H1 (cell line): ENCODE data around the gene PLA2G4A. TPM values are rescaled to one million over a fixed set of nuclear protein-coding genes. Genes with fewer than 3 reads are reported as not detected.

ENCODE experiments used
- CTCF ChIA-PET: fragments of 300-600 bp; sonication (Branson Sonifier 250); formaldehyde crosslinking; loops from one replicate; lab custom pipeline; 2021; ENCODE audit not compliant: partially characterized antibody; lab: Charles Lee
- POLR2A ChIA-PET: fragments of 300-600 bp; sonication (Branson Sonifier 250); formaldehyde crosslinking; loops from one replicate; lab custom pipeline; 2021; ENCODE audit warnings: inconsistent platforms; ENCODE audit not compliant: partially characterized antibody; lab: Charles Lee
- DNase-seq, 2 experiments: peaks; one replicate each; pipeline versions ENCODE4 v3.0.0 to v3.0.0-alpha.2; 2010 to 2022; ENCODE audit warnings: low spot score in 2 of 2, low read depth in 1 of 2, mixed read lengths in 1 of 2
- FAIRE-seq: peaks from 2 replicates; lab custom pipeline; 2011; peaks lifted over from hg19 to GRCh38; lab: Jason Lieb, UNC
- H2AFZ ChIP-seq: 2 replicates; pipeline ENCODE4 v1.8.1; 2012; ENCODE audit warnings: low read length, inconsistent platforms
- H2AK5ac ChIP-seq: 2 replicates; pipeline ENCODE4 v1.6.1; 2013; ENCODE audit warnings: low read depth, low read length
- H2BK120ac ChIP-seq: replicated peaks from 2 replicates; pipeline ENCODE3; 2013; ENCODE audit warnings: low read depth, low read length, inconsistent platforms
- H2BK12ac ChIP-seq: 2 replicates; pipeline ENCODE4 v1.6.1; 2013; ENCODE audit warnings: low read depth, low read length
- H2BK15ac ChIP-seq: 2 replicates; pipeline ENCODE4 v1.6.1; 2013; ENCODE audit warnings: low read length
- H2BK20ac ChIP-seq: 2 replicates; pipeline ENCODE4 v1.6.1; 2013; ENCODE audit warnings: low read length
- H2BK5ac ChIP-seq: 2 replicates; pipeline ENCODE4 v1.6.1; 2013; ENCODE audit warnings: low read depth, low read length
- H3K14ac ChIP-seq: 2 replicates; pipeline ENCODE4 v1.6.1; 2013; ENCODE audit warnings: inconsistent platforms; ENCODE audit not compliant: insufficient read length
- H3K18ac ChIP-seq: 2 replicates; pipeline ENCODE4 v1.6.1; 2013; ENCODE audit warnings: low read length; ENCODE audit errors: extremely low read depth
- H3K23ac ChIP-seq: 2 replicates; pipeline ENCODE4 v1.6.1; 2013; ENCODE audit warnings: inconsistent platforms; ENCODE audit not compliant: insufficient read length
- H3K23me2 ChIP-seq: 2 replicates; pipeline ENCODE4 v1.6.1; 2013; ENCODE audit warnings: low read depth, low read length
- H3K27ac ChIP-seq: 2 replicates; pipeline ENCODE4 v1.6.1; 2011; ENCODE audit warnings: low read depth, low read length, inconsistent platforms
- H3K27me3 ChIP-seq, 4 experiments: replicated peaks in 1 of 4; 1 replicate in 1 of 4; 2 replicates in 3 of 4; pipeline versions ENCODE4 v1.6.1 to v1.8.1; 2011 to 2013; ENCODE audit warnings: low read length in 3 of 4, mild to moderate bottlenecking in 3 of 4, inconsistent platforms in 2 of 4, mixed read lengths in 2 of 4, moderate library complexity in 1 of 4; ENCODE audit not compliant: control insufficient read depth in 3 of 4, insufficient read depth in 3 of 4; ENCODE audit errors: extremely low read depth in 1 of 4
- H3K36me3 ChIP-seq, 4 experiments: 2 replicates each; pipeline versions ENCODE4 v1.6.1 to v1.8.1; 2011 to 2013; ENCODE audit warnings: mild to moderate bottlenecking in 4 of 4, low read length in 3 of 4, moderate library complexity in 2 of 4, control low read depth in 1 of 4, inconsistent platforms in 1 of 4; ENCODE audit not compliant: insufficient read depth in 4 of 4, control insufficient read depth in 2 of 4
- H3K4ac ChIP-seq: replicated peaks from 2 replicates; pipeline ENCODE3; 2013; ENCODE audit warnings: low read length, low read depth, mixed read lengths, inconsistent platforms; ENCODE audit not compliant: insufficient read length
- H3K4me1 ChIP-seq, 4 experiments: replicated peaks in 1 of 4; 1 replicate in 1 of 4; 2 replicates in 3 of 4; pipeline versions ENCODE4 v1.6.1 to v1.8.1; 2011 to 2013; ENCODE audit warnings: low read length in 3 of 4, inconsistent platforms in 2 of 4, mixed read lengths in 1 of 4; ENCODE audit not compliant: insufficient read depth in 4 of 4, control insufficient read depth in 3 of 4
- H3K4me2 ChIP-seq, 2 experiments: 2 replicates each; pipeline versions ENCODE4 v1.6.1 to v1.8.1; 2011 to 2013; ENCODE audit warnings: low read depth in 2 of 2, low read length in 2 of 2, control low read depth in 1 of 2, inconsistent platforms in 1 of 2, mild to moderate bottlenecking in 1 of 2; ENCODE audit not compliant: insufficient read depth in 1 of 2
- H3K4me3 ChIP-seq, 4 experiments: fragments of 200-600, 300-600 bp in 1 of 4; sonication (generic), shearing (Covaris generic), sonication (Bioruptor Twin) in 1 of 4; 2 replicates each; pipeline versions ENCODE4 v1.5.1 to v1.8.1; 2011 to 2016; ENCODE audit warnings: low read length in 4 of 4, low read depth in 3 of 4, control low read depth in 2 of 4, inconsistent platforms in 2 of 4, mild to moderate bottlenecking in 2 of 4, mixed read lengths in 1 of 4, moderate library complexity in 1 of 4; ENCODE audit not compliant: insufficient read depth in 2 of 4; ENCODE audit errors: extremely low read depth in 1 of 4
- H3K56ac ChIP-seq: replicated peaks from 2 replicates; pipeline ENCODE3; 2013; ENCODE audit warnings: low read depth, mild to moderate bottlenecking, mixed read lengths, low read length, inconsistent platforms; ENCODE audit not compliant: insufficient read length
- H3K79me1 ChIP-seq: 2 replicates; pipeline ENCODE4 v1.6.1; 2013; ENCODE audit warnings: low read depth, low read length, control low read depth
- H3K79me2 ChIP-seq, 2 experiments: 2 replicates each; pipeline versions ENCODE4 v1.6.1 to v1.8.1; 2012 to 2013; ENCODE audit warnings: low read length in 2 of 2, mild to moderate bottlenecking in 2 of 2, inconsistent platforms in 1 of 2; ENCODE audit not compliant: insufficient read depth in 2 of 2, control insufficient read depth in 1 of 2
- H3K9ac ChIP-seq, 4 experiments: replicated peaks in 1 of 4; 1 replicate in 1 of 4; 2 replicates in 3 of 4; pipeline versions ENCODE4 v1.6.1 to v1.8.1; 2011 to 2013; ENCODE audit warnings: low read depth in 3 of 4, low read length in 3 of 4, control low read depth in 2 of 4, mild to moderate bottlenecking in 2 of 4, moderate library complexity in 2 of 4, inconsistent platforms in 1 of 4; ENCODE audit errors: extremely low read depth in 1 of 4
- H3K9me3 ChIP-seq, 2 experiments: 2 replicates each; pipeline versions ENCODE4 v1.6.1 to v1.8.1; 2012 to 2013; ENCODE audit warnings: mild to moderate bottlenecking in 2 of 2, moderate library complexity in 2 of 2, control low read depth in 1 of 2, inconsistent platforms in 1 of 2, low read depth in 1 of 2, low read length in 1 of 2, mixed read lengths in 1 of 2; ENCODE audit not compliant: insufficient read depth in 2 of 2
- H4K20me1 ChIP-seq, 2 experiments: replicated peaks in 1 of 2; 2 replicates each; pipeline versions ENCODE3 to v1.8.1; 2011 to 2013; ENCODE audit warnings: inconsistent platforms in 2 of 2, low read length in 2 of 2, mild to moderate bottlenecking in 1 of 2; ENCODE audit not compliant: insufficient read depth in 2 of 2, control insufficient read depth in 1 of 2
- H4K5ac ChIP-seq: 2 replicates; pipeline ENCODE4 v1.6.1; 2013; ENCODE audit warnings: low read length, low read depth, mixed read lengths, inconsistent platforms; ENCODE audit not compliant: insufficient read length
- H4K8ac ChIP-seq: 2 replicates; pipeline ENCODE4 v1.8.0; 2013; ENCODE audit warnings: mild to moderate bottlenecking, moderate library complexity, low read length, inconsistent platforms; ENCODE audit not compliant: insufficient read depth; ENCODE audit errors: extremely low read depth
- H4K91ac ChIP-seq: replicated peaks from 2 replicates; pipeline ENCODE3; 2013; ENCODE audit warnings: low read length, mixed read lengths, inconsistent platforms; ENCODE audit not compliant: insufficient read length
- JUND ChIP-seq: IDR thresholded peaks from 2 replicates; pipeline ENCODE4 v1.6.1; 2011; ENCODE audit warnings: mild to moderate bottlenecking, improper control_type of control experiment, low read length
- RAD21 ChIP-seq, 2 experiments: IDR thresholded peaks in 1 of 2; conservative IDR thresholded peaks in 1 of 2; 2 replicates each; pipeline ENCODE4 v1.6.1; 2011; ENCODE audit warnings: low read depth in 2 of 2, low read length in 2 of 2, improper control_type of control experiment in 1 of 2, inconsistent platforms in 1 of 2, mild to moderate bottlenecking in 1 of 2, moderate library complexity in 1 of 2
- WGBS, 2 experiments: shearing (Covaris generic) in 1 of 2; methylation state at CpG; one replicate each; pipeline versions ENCODE4 v1.1.6 to v1.1.7; 2013 to 2015; ENCODE audit warnings: low lambda C conversion rate in 2 of 2, mixed read lengths in 2 of 2, inconsistent platforms in 1 of 2, low coverage in 1 of 2, missing lambda C conversion rate in 1 of 2; ENCODE audit not compliant: insufficient replicate concordance in 2 of 2, insufficient coverage in 1 of 2, insufficient read length in 1 of 2; ENCODE audit errors: extremely low coverage in 1 of 2, missing lambda C conversion rate in 1 of 2; 5-methylcytosine and 5-hydroxymethylcytosine counted together
- polyA plus RNA-seq, 7 experiments: library from polyadenylated mRNA; depleted of rRNA in 3 of 7; stranded (reverse) in 5 of 7; unstranded in 2 of 7; fragments of >200 nt in 5 of 7; fragments of 200-250 nt in 2 of 7; gene quantifications; 1 replicate in 5 of 7; 2 replicates in 1 of 7; 4 replicates in 1 of 7; pipeline versions ENCODE4 v1.2.1 to v1.2.3, GENCODE V29; 2011 to 2013; ENCODE audit warnings: missing spikeins in 2 of 7, mixed read lengths in 2 of 7
- total RNA-seq: library from RNA; stranded (reverse); fragmentation: NEBNext Ultra II Directional; extraction: Animal tissue kit (Norgen Biotek cat#: 25700); gene quantifications from 2 replicates; pipeline ENCODE4 v1.2.1, GENCODE V29; 2021

PLA2G4A gene
- total and polyA plus RNA-seq, 2 of the 8 experiments (the other 6 are each of a cell fraction or from before 2014, with no cell fraction given), result 0.63 to 1.4 TPM

- Histone ChIP-seq H2BK15ac (no peak overlapping the region), H3K4me2 (no peak overlapping the region), H2BK120ac (no peak overlapping the region), H3K23me2 (no peaks in the 10 kb centered on the region), H3K36me3 (no peaks in the 10 kb centered on the region), H4K5ac (no peak overlapping the region), H3K4ac (no peak overlapping the region), H3K9me3 (no peaks in the 10 kb centered on the region), H3K27ac (no peak overlapping the region), H3K18ac (no peak overlapping the region), H4K20me1 (no peaks in the 10 kb centered on the region), H3K23ac (no peak overlapping the region), H3K14ac (no peak overlapping the region), H3K9ac (no peak overlapping the region), H3K56ac (no peak overlapping the region), H4K91ac (no peak overlapping the region), H3K27me3 (no peaks in the 10 kb centered on the region), H2AK5ac (no peak overlapping the region), H3K79me1 (no peaks in the 10 kb centered on the region), H3K79me2 (no peaks in the 10 kb centered on the region), H2AFZ (no peak overlapping the region), H3K4me3 (no peak overlapping the region), H3K4me1 (no peaks in the 10 kb centered on the region), H2BK12ac (no peak overlapping the region), H2BK5ac (no peak overlapping the region), H4K8ac (no peak overlapping the region), H2BK20ac (no peak overlapping the region)
- no peak for FAIRE-seq
- 93% methylated on average over 4 of the region's 4 CpGs; no CpG with 5 or more reads in 1 of the 2 experiments for WGBS, 2 experiments
- CTCF ChIA-PET, result interaction anchor here (0.6 to 4.3 kb wide), 6 partner anchors 9 to 71 kb away, joined by 3 to 33 read pairs (median 4); no protein-coding TSS in a partner anchor
- POLR2A ChIA-PET, result no interaction called here
- DNase-seq, result no peak
- TF ChIP-seq JUND (no peak), RAD21 (IDR thresholded peaks at IDR 0.05 in 1 of 2, conservative IDR thresholded peaks at IDR 0.05 in 1 of 2; ENCODE audit: low read depth in 2 of 2, low read length in 2 of 2) (peak; percentile 11 to 17; a peak in 2 of 4 replicates)
Observed at GRCh38 chr1:186915555-186915954, 86.8 kb downstream of the PLA2G4A start.
